Measurements from ENCODE around the gene HOOK2. TPM values are rescaled to one million over a fixed set of nuclear protein-coding genes. Genes with fewer than 3 reads are reported as not detected.

The HOOK2 gene
- total RNA-seq, 1 experiment from 2014 or later: 96.3 TPM

- ATAC-seq (no peak), DNase-seq (ENCODE audit: low read depth, low spot score) (no peak)
- H3K27me3 ChIP-seq (ENCODE audit: insufficient read depth, low read length): no peaks in the 10 kb centered on the region
- H3K36me3 ChIP-seq (ENCODE audit: control insufficient read depth in 1 of 2, insufficient read depth in 2 of 2, low read length in 2 of 2): peaks cover 1 to 18% of the 10 kb centered on the region in 2 experiments; a peak in 3 of 4 replicates
- no TSS peak for BruUV-seq (replicated peaks)
- H3K9me2 ChIP-seq (ENCODE audit: insufficient read depth): no peaks in the 10 kb centered on the region
- H3K27ac ChIP-seq (ENCODE audit: low read depth, low read length): no peak overlapping the region
- H3K4me3 ChIP-seq (replicated peaks in 1 of 2; ENCODE audit: low read depth in 1 of 2, low read length in 2 of 2): no peak overlapping the region
- intact Hi-C loops (cut with micrococcal nuclease): no loop called here
- ChIA-PET POLR2A (no interaction called here), CTCF (interaction anchor here (1.5 kb wide), 1 partner anchor 10 kb away, joined by 4 read pairs; no protein-coding TSS in a partner anchor), RAD21 (ENCODE audit: low non-redundant PET in 1 of 2, low total read pairs in 2 of 2, uncharacterized antibody in 2 of 2, unreplicated experiment in 2 of 2) (no interaction called here)
- no peaks in the 10 kb centered on the region for H3K9me3 ChIP-seq (ENCODE audit: control insufficient read depth in 1 of 2, insufficient read depth in 1 of 2, low read depth in 1 of 2, low read length in 2 of 2)
- no peak overlapping the region for H3K4me2 ChIP-seq (ENCODE audit: low read length)
- no peaks in the 10 kb centered on the region for H3K79me2 ChIP-seq (ENCODE audit: insufficient read depth, low read length)
- TF ChIP-seq, protein P1, sequence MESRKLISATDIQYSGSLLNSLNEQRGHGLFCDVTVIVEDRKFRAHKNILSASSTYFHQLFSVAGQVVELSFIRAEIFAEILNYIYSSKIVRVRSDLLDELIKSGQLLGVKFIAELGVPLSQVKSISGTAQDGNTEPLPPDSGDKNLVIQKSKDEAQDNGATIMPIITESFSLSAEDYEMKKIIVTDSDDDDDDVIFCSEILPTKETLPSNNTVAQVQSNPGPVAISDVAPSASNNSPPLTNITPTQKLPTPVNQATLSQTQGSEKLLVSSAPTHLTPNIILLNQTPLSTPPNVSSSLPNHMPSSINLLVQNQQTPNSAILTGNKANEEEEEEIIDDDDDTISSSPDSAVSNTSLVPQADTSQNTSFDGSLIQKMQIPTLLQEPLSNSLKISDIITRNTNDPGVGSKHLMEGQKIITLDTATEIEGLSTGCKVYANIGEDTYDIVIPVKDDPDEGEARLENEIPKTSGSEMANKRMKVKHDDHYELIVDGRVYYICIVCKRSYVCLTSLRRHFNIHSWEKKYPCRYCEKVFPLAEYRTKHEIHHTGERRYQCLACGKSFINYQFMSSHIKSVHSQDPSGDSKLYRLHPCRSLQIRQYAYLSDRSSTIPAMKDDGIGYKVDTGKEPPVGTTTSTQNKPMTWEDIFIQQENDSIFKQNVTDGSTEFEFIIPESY (IDR thresholded peaks at IDR 0.05; ENCODE audit: extremely low read depth, insufficient replicate concordance, low read length): no peak
- TF ChIP-seq FOSL1 (IDR thresholded peaks at IDR 0.05; ENCODE audit: low read depth) (no peak), EZH2 (IDR thresholded peaks at IDR 0.05) (no peak), REST (IDR thresholded peaks at IDR 0.05; ENCODE audit: low read depth) (no peak), CEBPB (IDR thresholded peaks at IDR 0.05; ENCODE audit: low read depth) (no peak), CBX3 (IDR thresholded peaks at IDR 0.05; ENCODE audit: low read depth) (no peak), SRF (IDR thresholded peaks at IDR 0.05; ENCODE audit: low read depth) (no peak), ZFX (IDR thresholded peaks at IDR 0.05) (no peak), ELF1 (IDR thresholded peaks at IDR 0.05; ENCODE audit: borderline replicate concordance, low read depth) (no peak), MAX (IDR thresholded peaks at IDR 0.05) (no peak), POLR2A (IDR thresholded peaks at IDR 0.05; ENCODE audit: borderline replicate concordance, extremely low read depth, insufficient read depth, insufficient read length) (no peak), RAD21 (IDR thresholded peaks at IDR 0.05; ENCODE audit: low read depth) (no peak), CTCF (IDR thresholded peaks at IDR 0.05 in 2 of 3, conservative IDR thresholded peaks at IDR 0.05 in 1 of 3; ENCODE audit: borderline replicate concordance in 1 of 3, insufficient read depth in 1 of 3, low read depth in 2 of 3, low read length in 2 of 3) (no peak), JUND (IDR thresholded peaks at IDR 0.05) (no peak), ATF3 (IDR thresholded peaks at IDR 0.05) (no peak)
- H2AFZ ChIP-seq (ENCODE audit: low read depth, low read length, poor library complexity, severe bottlenecking): no peak overlapping the region
- H3K4me1 ChIP-seq (ENCODE audit: control insufficient read depth in 1 of 2, insufficient read depth in 2 of 2, low read length in 2 of 2): no peaks in the 10 kb centered on the region
- H3K9ac ChIP-seq (ENCODE audit: low read length): no peak overlapping the region
- H4K20me1 ChIP-seq (ENCODE audit: insufficient read depth): no peaks in the 10 kb centered on the region
Observed at GRCh38 chr19:12750851-12751250, 24.5 kb downstream of the HOOK2 start.

Measured in HCT116 (cell line).